SKM-1 treated with dmso at 0.1 percent for 144 hours (cell line): Measurements from ENCODE around the gene SYNE1.

ENCODE experiments used
- DNase-seq: peaks from one replicate; lab custom pipeline; 2025; ENCODE audit not compliant: unreplicated experiment; lab: John Stamatoyannopoulos, UW

SYNE1 gene

DNA sequence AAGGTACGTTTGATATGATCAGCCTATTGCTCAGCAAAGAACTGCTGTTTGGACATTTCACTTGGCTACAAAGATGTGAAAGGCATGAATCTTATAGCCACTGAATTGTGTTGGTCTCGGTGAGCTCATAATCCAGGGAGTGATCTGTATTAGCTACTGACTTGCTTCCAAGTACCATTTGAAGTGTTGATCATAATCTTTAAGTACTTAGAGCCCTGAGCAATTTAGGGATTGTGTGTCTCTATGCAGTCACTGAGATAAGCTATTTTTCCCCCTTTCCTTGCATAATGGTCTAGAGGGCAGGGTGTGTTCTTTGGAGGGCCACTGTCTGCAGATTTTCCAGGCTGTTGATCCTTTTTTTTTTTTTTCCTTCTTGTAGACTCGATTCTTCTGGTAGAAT lies 436.0 kb downstream of the SYNE1 start:
- no peak for DNase-seq

DNA sequence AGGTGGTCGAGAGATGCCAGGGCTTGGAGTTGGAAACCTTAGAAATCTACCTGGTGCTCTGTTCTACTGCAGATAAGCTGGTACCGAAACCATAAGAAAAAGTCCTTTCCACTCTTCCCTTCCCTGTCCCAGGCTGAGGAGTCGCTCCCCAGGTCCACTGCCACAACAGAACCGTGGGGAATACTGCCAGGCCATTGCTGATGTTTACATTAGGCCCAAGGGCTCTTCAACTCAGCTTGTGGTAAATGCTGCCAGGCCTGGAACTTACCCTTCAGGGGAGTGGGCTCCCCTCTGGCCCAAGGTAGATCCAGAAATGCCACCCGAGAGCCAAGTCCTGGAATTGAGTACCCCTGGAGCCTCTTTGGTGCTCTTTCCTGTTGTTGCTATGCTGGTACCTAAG lies 441.3 kb downstream of the SYNE1 start:
- no peak for DNase-seq

DNA sequence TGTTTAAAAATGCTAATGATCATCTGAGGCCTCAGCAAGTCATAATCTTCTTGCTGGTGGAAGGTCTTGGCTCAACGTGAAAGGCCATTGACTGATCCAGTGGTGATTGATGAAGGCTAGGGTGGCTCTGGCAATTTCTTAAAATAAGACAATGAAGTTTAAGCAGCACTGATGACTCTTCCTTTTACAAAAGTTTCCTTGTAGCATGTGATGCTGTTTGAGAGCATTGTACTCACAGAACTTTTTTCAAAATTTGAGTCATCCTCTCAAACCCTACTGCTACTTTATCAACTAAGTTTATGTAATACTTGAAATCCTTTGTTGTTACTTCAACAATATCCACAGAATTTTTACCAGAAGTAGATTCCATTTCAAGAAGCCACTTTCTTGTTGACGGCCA lies 447.4 kb downstream of the SYNE1 start:
- DNase-seq = no peak

DNA sequence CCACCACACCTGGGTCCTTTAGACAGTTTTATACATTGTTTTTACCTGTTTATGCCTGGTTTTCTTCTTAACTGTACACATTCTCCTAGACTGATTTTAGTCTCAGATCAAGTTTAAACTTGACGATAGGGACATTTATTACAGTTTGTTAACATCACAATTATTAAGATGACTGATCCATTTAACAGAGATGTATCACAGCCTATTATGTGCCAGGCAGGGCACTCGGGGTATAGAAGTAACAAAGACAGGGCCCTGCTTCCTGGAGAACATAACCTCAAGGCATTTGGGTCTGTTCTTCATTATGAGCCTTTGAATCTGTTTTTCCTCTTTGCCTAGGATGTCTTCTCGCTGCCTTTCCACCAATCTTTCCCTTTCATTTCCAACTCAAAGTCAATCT lies 449.2 kb downstream of the SYNE1 start:
- DNase-seq = no peak

DNA sequence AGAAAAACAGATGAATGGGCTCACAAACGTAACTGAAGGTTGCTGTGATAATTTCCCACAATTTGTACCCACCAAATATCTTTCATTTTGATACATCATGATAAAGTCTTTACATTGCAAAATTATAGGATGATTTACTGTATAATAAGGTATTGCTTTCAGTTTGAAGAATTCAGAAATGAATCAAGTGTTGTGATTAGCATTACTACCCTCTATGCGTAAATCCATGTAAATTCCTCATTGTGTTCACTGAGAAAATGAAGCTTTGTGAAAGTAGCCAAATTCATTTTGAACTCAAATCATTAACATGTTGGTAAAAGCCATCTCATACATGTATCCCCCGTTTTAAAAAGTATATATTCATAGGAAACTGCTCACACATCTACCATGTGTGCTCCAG lies 450.3 kb downstream of the SYNE1 start:
- no peak for DNase-seq

DNA sequence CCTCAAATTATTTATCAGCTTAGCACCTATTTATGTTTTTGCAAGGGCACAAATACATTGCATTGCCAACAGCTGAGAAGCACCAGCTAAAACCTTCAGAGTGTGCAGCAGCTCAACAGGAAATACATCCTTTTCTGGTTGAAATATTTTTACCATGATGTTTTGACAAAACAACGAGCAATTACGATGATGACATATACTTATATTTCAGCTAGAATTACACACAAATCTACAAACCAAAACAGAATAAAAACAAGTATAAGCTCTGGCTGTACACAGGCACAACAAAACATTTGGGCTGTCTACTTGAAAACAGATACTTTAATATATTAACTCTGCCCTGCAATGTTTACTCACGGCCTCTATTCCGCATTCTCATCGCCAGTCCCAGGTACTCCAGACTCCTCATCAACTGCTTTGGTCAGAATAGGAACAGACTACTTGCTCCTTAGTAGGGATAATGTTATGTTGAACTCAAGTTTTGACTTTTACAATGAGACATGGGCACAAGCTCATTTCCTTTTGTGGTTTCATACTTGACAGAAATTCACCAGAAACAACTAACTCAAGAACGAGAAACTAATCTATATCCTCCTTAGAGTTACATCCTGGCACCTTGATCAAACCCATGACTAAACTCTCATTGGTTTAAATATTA lies 452.1 kb downstream of the SYNE1 start:
- DNase-seq = no peak

DNA sequence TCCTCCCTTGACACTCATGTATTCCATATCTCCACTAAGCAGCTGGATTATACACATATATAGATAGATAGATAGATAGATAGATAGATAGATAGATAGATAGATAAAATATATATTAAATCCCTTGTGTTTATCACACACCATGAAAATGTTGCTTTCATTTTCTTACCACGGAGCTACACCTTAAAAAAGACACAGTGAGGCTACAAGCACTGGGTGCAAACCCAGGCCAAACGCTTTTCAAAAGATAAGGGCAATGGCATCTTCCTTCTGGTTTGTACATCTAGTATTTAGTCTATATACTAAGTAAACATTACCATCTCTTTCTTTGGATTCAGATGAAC lies 452.6 kb downstream of the SYNE1 start:
- DNase-seq = no peak

DNA sequence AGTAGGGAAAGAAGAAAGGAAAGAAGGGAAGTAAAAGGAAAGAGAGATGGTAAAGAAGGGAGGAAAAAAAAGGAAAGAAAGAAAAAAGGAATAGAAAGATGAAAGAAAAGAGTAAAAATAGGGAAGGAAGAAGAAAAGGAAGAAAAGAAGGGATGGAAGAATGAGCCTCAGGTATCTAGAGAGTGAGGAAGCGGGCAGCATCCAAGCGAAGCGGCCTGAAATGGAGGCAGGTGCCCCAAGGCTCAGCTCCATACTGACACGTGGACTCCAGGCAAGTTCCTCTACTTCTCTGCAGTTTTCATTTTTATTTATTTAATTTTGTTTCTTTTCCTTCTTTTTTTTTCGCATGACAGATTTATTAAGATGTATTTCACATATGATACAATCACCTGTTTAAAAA lies 456.6 kb downstream of the SYNE1 start:
- DNase-seq = no peak

DNA sequence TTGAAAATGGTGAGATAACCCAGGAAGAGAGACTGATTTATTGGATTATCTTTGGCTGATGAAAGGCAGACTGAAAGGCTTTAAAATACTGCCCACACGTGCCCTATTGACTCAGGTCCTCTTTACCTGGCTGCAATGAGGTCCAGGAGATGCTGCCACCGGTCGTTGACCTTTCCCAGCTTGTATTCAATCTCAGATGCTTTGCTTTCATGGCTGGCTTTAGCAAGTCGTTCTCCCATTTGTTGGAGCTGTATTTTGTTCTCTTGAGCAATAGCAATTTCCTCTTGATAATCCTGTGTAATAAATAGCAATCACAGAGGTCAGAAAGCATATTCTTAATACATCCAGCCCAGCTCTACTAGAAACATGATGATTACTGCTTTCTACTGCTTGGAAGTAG lies 460.9 kb downstream of the SYNE1 start:
- no peak for DNase-seq

DNA sequence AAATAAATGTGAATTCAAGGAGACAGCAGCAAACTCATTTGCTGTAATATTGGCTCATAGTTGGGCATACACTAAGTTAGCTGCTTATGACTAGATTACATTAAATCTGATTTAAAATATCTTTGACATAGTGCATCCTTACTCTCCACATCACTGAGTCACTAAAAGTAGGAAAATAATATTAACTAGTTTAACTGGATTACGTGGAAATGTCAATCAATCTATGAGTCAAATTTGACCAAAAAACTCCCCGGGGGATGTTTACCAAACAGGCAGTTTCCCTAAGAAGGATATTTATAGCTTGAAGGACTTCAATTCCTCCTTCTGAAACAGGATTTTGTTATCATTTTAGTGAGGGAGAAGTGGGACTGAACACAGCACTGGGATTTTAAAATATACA lies 463.2 kb downstream of the SYNE1 start:
- DNase-seq = no peak

DNA sequence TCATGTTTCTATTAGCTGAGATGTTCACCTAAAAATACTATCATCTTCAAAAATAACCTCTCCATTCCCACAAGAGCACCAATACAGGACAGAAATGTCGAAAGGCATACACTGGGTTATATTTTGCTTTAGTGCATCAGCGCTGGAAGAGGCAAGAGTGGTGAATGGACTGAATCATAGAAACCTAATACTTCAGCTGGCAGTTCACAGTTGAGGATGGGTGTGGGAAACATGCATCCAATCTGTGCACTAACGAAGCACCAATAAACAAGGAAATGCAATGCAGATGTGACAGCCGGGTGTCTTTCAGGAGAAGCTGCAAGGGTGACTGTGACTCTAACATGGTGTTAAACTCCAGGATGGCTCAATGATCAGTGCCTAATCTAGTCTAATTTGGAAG lies 463.8 kb downstream of the SYNE1 start:
- no peak for DNase-seq

DNA sequence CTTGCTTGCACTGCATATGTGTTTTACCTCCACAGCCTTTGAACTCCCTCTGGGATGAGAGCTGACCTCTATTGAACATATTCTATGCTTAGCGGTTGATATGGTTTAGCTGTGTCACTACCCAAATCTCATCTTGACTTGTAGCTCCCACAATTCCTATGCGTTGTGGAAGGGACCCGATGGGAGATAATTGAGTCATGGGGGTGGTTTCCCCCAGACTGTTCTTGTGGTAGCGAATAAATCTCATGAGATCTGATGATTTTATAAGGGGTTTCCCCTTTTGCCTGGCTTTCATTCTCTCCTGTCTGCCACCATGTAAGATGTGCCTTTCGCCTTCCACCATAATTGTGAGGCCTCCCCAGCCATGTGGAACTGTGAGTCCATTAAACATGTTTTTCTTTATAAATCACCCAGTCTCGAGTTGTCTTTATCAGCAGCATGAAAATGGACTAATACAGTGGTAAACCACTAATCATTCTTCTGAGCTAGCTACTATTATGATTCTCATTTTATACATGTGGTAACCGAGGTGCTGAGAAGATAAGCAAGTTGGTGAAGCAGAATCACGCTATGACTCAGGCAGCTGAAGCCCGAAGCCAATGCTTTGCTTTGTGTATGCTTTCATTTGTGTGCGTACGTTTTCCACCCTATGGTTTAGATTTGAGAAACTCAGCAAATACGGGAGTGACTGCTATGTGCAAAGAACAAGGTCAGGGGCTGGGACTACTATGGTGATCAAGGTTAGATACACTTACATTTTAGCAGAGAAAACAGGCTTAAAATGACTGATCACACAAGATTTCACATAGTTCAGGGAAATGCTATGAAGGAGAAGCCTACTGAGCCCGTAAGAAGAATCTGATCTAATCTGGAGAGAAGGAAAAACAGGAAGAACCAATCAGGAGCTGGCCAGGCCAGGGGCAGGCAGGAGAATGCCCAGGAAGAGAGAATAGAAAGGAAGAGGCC lies 466.2 kb downstream of the SYNE1 start:
- DNase-seq = no peak

DNA sequence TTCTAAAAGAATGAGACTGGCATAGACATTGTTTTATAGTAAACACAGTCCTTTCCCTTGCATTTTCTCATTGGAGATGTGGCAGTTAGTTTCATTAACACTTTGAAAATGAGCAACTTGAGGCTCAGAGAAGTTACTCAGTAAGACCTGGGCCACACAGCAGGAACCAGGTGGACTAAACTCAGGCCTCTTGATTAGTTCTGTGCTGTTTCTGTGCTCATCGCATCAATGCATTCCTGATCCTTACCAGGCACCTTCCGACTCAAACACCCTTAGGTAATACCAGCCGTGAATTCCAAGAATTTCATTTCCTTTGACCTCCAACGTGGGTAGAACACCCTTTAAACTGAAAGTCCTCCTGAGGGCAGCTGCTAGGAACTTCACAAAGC lies 466.9 kb downstream of the SYNE1 start:
- no peak for DNase-seq

DNA sequence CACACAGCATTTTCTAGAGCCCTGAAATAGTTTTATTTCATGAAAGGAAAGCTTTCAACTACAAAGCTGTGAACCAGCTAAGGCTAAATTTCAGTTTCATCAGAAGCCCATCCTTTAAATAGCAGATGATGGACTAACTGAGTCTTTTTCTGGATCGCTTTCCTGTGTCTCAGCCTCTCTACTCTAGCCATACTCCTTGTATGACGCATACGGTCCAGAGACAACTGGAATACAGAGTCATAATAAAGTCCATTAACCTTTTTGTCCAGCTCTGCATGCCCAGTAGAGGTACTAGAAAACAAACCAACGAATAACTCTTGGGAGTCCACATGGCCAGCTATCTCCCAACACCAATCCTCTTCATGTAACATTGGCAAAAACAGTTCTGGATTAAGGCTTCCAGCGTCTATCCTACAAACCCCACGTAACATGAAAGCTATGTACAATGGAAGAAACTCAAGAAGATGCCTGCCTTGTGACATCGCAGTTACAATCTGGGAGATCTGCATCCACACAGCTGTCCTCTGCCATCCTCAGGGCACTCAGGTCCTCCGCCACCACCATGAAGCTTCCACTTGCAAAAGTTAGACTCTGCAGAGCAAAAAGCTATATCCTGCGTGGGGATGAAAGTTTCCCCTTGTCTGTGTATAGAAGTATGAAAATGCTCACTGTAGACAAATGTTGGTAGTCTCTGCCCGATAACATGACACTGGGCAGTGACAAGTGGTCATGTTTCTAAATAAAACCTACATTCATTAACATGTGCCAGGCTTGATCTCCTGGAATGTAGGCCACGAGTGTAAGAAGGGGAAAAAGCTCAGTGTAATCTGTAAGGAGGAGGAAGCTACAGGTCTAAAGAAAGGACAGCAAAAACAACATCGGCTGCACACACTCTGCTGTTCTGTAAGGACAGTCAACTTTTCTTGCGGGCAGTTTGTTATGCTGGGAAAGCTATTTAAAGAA lies 469.2 kb downstream of the SYNE1 start:
- DNase-seq = no peak

DNA sequence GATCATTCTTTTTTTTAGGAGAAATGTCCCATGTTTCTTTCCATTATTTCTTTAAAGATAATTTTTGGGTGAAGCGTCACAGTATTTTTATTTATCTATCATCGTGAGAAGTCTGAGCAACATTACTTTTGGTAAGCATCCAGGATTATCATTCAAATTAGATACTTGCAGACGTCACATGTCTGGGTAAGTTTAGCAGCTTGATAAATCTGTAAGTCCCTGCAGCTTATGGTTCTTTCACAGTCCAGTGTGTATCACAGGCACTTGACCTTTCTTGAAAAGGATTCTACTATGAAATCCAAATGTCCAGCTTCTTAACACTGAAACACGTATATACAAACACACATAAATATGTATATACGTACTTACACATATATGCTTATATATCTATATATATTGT lies 470.3 kb downstream of the SYNE1 start:
- no peak for DNase-seq

DNA sequence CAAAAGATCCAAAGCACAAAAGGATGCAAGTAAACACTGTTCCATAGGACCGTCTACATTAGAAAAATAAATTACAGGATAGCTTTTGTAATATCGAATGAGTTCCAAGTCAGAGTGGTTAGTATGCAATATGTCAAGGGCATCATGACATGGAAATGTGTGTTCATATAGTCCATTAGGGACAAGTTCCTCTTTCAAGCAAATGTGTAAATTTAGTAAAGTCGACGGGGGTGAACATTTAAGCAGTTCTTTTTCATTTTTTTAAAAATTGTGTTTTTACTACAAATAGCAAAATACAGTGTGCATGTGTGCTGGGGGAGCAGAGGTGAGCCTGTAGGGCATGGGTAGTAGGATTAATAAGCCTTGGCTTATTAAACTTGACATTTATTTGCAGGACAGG lies 470.7 kb downstream of the SYNE1 start:
- DNase-seq = no peak

DNA sequence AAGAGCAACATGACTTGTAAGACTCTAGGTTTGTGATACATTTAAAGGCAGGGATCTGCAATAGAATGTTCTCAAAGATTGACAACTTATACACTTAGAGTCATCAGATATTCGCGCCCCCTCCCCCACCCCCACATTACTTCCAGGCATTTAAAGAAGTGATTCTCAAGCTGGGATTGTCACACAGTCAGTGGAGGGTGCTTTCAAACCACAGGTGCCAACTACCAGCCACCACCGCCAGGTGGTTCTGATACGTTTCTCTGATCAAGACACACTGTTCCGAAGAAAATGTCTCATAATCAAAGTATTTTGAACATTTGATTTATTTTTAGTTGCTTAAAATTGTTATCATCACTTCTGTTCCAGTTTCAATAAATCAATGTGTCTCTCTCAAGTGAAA lies 472.2 kb downstream of the SYNE1 start:
- no peak for DNase-seq

DNA sequence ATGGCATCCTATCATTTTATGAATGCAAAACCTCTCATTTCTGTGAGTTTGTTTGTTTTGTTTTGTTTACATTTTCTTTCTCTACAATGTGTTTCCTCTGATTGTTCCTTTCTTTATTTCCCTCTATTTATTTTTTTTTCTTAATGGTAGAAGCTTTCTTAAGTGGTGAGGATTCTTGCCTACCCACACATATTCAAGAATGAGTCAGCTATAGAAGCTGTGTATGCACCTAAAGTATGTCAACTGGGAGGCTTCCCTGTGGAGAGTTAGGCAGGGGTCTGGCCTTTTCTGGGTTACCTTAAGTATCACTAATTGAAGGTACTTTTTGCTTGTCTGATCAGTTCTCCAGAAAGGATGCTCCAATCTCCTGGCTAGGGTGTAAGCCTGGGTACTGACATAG lies 475.7 kb downstream of the SYNE1 start:
- DNase-seq = no peak

DNA sequence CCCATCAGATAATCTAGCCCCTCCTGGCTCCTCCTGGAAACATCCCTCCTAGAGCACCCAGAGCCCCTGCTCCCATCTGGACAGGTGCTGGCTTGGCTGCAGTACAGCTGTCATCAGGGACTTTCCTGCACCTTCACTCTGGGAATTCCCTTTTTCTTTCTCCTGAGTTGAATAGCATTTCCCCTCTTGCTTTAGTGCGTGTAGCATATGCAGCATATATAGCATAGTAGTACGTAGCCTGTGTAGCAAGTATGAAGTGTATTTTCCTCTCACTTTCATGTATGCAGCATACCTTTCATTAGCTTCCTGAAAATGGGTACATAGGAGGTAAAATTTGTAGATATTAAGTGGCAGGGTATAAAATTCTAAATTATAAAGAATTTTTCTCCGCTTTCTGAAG lies 476.8 kb downstream of the SYNE1 start:
- DNase-seq = no peak

DNA sequence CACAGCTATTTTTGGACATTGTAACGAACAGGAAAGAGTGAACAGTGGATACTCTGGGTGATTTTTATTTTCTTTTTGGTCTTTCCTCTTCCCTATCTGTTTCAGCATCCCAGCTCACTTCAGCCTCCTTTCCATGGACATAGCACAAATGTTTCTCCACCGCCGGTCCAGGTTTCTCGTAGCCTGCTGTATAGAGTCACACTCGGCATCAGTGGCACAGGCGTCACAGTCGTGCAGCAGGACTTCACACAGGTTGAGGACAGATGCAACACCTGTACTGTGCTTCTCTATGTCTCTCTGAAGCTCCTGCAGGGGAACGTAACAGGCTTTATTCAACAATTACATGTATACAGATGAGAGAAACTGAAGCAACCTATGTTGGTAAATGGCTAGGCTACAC lies 481.4 kb downstream of the SYNE1 start:
- no peak for DNase-seq

DNA sequence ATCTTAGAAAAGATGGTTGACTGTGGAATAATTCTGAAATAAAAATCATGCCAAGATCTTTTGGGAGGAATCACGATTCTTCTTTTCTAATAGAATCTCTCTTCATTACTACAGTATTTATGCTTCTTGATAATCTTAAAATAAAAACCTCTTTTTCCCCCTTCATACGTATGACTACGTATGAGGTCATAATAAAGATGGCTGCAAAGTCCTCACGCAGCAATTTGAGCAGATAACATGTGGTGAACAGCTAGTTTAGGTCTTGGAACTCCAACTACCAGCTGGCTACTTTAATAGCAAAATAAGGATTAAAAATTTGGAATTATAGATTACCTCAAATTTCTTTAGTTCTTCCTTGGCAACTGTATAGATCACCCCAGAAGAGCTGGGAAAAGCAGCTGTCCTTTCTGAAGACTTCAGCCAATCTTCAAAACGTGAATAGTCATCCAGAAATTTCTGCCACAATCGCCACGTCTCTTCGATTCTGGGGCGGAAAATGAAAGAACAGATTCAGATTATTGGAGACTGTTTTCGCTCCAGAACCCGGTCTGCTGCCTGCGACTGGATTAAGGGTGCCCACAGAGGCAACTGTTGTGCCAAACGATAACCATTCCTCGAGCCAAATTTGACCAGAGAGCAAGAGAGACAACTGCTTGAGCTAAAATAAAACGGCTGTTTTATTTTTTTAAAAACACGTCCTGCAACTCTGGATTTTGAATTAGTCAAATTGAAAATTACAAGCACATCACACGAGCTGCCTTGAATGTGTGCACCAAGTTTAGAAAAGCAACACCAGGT lies 482.4 kb downstream of the SYNE1 start:
- DNase-seq = no peak
